ENCODE data around the gene RND2.
"Not testable (repeated sequence)": the region's sequence is repeated elsewhere in the genome, so short reads cannot be mapped to it uniquely, and the experiment has no call there.

RND2 gene, protein sequence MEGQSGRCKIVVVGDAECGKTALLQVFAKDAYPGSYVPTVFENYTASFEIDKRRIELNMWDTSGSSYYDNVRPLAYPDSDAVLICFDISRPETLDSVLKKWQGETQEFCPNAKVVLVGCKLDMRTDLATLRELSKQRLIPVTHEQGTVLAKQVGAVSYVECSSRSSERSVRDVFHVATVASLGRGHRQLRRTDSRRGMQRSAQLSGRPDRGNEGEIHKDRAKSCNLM

DNA sequence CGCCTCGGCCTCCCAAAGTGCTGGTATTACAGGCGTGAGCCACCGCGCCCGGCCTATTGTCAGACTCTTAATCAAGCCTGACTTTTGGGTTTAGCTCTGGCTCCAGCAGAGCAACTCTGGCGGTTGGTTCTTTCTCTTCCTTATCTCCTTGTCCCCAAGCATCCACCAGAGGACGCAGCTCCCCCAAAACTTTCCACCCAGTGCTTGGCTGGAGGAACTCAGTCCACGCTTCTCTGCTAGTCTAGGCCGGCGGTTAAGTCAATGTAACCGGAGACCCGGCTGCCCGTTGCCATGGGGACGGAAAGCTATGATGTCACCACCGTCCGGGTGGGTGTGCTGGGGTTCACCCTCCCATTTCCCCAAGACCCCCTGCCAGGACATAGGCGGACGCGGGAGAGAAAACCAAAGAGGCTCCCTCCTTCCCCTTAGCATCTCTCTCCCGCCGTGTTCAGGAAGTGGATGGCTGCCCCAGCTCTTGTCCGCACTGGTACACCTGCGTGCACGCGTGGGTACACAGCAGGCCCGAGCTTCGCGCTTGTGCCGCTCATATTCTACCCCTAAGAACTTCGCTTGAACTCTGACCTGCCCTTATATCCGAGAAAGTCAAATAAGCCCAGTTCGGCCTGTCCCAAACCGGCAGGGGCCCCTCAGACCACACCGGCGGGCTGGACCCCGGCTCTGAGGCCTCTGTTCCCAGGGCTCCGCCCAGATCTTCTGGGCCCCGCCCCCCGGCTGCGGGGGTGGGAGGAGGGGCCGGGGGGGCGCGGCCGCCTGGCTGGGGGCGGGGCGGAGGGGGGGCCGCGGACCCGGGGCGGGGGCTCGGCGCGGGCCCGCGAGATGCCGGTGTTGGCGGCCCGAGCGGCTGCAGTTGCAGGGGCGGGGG is at the start of gene RND2:
TSS of gene RND2 (plus strand) at position 825 of the 883 bp plus-strand sequence. CDS start 117 bp downstream, outside the sequence.
- DNase-seq (ENCODE audit: low read depth in 1 of 2, low spot score in 1 of 2), result peak; percentile 50 to 68

DNA sequence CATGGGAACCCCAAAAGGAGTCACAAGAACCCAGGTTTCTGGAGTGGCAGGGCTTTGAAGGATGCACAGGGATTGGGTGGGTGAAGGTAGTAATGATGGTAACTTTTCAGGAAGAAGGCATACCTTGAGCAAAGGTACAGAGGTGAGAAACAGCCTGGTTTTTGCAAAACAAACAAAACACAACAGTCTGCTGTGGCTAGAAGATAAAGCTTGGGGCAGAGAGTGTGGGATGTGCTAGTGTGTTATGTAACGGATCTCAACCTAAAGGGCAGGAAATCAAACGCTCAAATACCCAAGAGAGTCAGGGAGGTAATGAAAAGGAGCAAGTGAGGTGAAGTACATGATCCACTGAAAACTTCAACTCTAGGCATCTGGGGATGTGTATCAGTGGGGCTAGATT is 49.8 kb upstream of the RND2 start:
- no peak for DNase-seq (ENCODE audit: low read depth in 1 of 2, low spot score in 1 of 2)

DNA sequence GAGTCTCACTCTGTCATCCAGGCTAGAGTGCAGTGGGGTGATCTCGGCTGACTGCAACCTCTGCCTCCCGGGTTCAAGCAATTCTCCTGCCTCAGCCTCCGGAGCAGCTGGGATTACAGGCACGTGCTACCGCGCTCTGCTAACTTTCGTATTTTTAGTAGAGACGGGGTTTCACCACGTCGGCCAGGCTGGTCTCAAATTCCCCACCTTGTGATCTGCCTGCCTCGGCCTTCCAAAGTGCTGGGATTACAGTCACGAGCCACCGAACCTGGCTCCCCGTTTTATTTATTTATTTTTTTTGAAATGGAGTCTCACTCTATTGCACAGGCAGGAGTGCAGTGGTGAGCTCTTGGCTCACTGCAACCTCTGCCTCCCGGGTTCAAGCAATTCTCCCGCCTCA is 49.3 kb upstream of the RND2 start:
- DNase-seq (ENCODE audit: low read depth in 1 of 2, low spot score in 1 of 2), result not testable (repeated sequence)

DNA sequence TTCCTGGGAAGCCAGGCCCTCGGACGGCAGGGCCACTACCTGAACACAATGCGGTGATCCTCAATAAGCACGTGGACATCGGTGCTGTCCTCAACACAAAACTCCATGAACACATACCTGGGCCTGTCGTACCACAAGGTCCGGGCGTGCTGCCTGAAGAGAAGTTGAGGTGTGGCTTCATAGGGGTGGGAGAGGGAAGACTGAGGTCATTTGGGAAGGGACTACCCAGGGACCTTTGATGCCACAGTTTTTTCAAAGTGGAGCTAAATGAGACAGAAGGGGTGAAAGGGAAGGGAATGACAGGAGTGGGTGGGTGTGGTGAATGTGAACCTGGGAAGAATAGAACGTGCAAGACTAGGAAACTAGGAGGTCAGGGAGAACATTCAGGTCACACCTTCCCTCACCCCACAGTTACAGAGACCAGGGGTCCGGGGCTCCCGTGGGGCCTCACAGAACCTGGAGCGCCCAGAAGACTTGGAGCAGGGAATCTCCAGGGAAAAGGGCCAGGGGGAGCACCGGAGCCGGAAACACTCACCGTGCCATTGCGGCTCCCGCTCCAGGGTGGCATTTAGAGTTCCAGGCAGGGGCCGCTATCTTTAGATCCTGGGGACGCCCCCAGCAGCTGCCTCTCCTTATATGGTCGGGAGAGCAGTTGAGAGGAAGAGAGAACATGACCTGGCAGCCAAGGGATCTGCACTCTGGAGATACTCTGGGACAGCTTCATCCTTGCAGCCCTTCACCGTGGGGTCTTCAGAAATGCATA is 45.3 kb upstream of the RND2 start, which contains the start of gene PTGES3L:
TSS of gene PTGES3L (minus strand) at position 570 of the 763 bp plus-strand sequence. CDS start at position 543, 27 bp downstream.
- no peak for DNase-seq (ENCODE audit: low read depth in 1 of 2, low spot score in 1 of 2)

DNA sequence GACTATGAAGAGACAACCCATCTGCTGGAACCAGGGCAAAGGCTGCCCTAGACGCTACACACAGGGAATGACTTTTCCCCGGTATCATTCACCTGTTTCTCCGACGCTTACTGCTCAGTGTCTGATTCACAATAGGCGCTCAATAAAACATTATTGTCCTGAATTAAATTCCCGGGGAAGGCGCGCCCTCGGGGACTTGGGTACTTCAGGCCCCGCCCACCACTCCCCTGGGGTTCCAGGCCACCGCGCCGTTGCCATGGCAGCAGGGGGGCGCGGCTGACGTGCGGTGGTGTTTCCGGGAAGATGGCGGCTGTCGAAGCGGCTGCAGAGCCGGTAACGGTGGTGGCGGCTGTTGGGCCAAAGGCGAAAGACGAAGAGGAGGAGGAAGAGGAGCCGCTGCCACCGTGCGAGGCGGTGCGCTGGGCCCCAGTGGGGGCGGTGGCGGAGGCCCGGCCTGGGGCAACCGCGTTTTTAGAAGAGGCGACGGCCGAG is 44.7 kb upstream of the RND2 start, which contains the start of gene RUNDC1:
TSS of gene RUNDC1 (plus strand) at position 292 of the 492 bp plus-strand sequence. CDS start at position 304, 12 bp downstream.
- peak; percentile 87 to 90 for DNase-seq (ENCODE audit: low read depth in 1 of 2, low spot score in 1 of 2)

DNA sequence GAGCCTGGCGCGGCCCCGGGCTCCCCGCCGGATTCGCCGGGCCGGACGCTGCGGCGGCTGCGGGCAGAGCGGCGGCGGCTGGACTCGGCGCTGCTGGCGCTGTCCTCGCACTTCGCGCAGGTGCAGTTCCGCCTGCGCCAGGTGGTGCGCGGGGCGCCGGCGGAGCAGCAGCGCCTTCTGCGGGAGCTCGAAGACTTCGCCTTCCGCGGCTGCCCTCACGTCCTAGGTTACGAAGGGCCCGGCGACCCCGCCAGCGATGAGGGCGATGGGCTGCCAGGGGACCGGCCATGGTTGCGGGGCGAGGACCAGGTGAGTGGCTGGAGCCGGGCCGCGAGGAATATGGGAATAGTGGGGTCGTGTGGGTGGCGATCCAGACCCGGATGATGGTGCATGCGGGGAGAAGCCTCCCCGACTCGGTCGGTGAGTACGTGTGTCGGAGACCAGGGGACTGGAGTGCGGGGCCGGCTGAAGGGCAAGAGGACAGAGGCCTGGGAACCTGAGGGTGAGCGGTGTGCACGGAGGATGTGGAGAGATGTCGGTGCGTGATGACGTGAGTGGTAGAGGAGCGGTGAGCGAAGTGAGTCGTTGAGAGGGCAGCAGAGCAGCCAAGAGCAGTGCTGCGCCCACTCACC is 44.1 kb upstream of the RND2 start:
- peak in 1 of 2 donors; percentile 37 for DNase-seq (ENCODE audit: low read depth in 1 of 2, low spot score in 1 of 2)

DNA sequence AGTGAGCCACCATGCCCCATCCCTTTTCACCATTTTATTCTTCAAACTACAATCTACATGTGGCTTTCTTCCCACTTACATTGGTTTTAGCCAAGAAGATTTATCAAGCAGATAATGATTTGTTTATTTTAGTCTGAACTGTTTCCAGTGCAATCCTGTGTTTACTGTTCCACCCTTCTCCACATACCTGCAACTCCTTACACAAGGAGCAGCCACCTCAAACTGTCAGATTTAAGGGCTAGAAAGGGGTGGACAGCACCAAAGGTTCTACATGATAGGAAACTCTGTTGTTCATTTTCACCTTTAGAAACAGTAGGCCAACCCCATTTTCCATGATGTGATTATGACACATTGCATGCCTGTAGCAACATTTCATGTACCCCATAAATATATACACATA is 42.8 kb upstream of the RND2 start:
- DNase-seq (ENCODE audit: low read depth in 1 of 2, low spot score in 1 of 2), result no peak

DNA sequence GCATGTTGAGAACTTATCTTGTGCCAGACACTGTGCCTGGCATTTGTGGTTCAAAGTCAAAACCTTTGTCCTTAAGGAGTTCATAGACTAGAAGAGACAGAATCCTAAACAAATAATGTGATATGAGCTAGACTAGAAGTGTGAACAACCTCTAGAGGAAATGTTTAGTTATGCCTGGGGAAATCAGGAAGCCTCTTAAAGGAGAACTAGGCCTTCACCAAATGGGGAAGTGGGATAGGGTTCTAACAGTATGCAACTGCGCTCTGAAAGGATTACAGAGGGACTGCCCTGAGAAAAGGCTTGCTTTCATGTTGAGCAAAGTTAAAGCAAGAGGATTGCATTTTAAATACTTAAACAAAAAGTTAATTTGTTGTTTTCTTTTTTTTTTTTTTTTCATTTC is 39.8 kb upstream of the RND2 start:
- DNase-seq (ENCODE audit: low read depth in 1 of 2, low spot score in 1 of 2), result no peak

DNA sequence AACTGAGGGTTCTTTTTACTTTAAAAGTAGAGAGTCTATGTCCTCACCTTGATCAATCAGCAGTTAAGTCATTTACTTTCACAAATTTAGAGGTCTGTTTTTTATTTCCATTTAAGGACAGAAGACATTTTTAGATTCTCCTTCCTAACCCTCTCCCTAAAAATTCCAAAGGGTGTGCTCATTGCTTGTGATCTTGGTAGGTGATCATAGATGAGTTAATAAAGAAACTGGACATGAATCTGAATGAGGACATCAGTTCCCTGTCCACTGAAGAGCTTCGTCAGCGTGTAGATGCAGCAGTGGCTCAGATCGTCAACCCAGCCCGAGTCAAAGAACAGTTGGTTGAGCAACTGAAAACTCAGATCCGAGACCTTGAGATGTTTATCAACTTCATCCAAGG is 35.9 kb upstream of the RND2 start:
- no peak for DNase-seq (ENCODE audit: low read depth in 1 of 2, low spot score in 1 of 2)

DNA sequence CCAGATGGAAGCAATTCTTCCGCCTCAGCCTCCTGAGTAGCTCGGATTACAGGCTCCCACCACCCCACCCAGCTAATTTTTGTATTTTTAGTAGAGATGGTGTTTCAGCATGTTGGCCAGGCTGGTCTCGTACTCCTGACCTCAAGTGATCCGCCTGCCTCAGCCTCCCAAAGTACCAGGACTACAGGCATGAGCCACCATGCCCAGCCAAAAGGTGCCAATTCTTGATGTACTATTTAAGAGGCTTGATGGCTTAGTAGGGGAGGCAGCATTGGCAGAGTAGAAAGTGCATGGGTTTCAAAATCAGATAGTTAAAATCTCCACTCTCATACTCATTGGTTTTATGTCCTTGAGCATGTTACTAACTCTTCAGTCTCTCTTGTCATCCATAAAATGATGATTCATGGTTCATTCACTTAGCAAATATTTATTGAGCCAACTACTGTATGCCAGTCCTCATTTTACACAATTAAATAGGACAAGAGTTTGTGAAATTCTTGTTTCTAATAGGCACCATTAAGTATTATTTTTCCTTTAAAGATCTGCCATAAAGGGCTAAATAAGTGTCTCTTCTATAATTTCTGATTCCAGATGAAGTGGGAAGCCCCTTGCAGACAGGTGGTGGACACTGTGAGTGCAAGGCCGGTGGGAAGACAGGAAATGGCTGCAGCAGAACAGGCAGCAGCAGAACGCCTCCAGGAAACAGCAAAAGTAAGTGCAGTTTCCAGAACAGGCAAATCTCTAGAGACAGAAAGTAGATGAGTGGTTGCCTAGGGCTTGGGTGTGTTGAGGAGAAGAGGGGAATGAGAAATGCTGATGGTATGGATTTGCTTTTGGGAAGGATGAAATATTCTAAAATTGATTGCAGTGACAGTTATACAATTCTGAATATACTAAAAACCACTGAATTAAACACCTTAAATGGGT is 35.0 kb upstream of the RND2 start:
- no peak for DNase-seq (ENCODE audit: low read depth in 1 of 2, low spot score in 1 of 2)

DNA sequence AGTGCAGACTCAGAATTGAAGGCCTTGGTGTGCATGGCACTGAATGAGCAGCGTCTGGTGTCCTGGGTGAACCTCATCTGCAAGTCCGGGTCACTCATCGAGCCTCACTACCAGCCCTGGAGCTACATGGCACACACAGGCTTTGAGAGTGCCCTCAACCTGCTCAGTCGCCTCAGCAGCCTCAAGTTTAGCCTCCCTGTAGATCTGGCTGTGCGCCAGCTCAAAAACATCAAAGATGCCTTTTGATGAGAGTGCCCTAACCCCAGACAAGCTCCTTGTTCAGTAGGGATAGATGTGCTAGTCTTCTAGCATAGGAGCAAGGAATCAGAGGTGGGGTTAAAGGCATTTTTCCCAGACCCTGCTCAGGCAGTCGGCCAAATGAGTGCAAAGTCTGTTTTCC is 33.6 kb upstream of the RND2 start:
- no peak for DNase-seq (ENCODE audit: low read depth in 1 of 2, low spot score in 1 of 2)

DNA sequence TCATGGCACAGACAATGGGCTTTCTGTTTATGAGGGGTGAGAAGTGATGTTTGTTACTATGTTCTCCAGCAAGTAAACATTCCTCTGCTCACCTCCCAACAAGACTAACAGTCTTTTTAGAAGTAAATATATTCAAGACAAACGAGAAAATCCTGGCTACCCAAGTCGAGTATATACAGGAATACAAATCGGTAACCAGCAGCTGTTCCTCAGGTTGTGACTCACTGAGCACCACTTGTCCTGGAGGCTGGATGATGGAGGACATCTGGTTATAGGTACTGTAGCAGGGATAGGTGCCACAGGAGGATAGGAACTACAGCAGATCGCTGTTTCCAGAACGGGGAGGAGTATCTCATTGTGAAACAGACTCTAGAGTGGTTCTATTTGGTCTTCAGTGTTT is 32.2 kb upstream of the RND2 start:
- no peak for DNase-seq (ENCODE audit: low read depth in 1 of 2, low spot score in 1 of 2)

DNA sequence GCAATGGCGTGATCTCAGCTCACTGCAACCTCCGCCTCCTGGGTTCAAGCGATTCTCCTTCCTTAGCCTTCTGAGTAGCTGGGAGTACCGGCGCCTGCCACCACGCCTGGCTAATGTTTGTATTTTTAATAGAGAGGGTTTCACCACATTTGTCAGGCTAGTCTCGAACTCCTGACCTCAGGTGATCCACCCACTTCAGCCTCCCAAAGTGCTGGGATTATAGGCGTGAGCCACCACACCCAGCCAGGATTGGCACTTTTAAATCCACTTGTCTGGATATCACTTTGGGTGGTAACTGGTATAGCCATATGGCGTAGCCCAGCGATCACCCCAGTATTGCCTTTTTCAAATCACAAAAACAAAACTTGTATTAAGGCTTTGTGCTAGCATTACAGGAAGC is 31.1 kb upstream of the RND2 start:
- not testable (repeated sequence) for DNase-seq (ENCODE audit: low read depth in 1 of 2, low spot score in 1 of 2)

DNA sequence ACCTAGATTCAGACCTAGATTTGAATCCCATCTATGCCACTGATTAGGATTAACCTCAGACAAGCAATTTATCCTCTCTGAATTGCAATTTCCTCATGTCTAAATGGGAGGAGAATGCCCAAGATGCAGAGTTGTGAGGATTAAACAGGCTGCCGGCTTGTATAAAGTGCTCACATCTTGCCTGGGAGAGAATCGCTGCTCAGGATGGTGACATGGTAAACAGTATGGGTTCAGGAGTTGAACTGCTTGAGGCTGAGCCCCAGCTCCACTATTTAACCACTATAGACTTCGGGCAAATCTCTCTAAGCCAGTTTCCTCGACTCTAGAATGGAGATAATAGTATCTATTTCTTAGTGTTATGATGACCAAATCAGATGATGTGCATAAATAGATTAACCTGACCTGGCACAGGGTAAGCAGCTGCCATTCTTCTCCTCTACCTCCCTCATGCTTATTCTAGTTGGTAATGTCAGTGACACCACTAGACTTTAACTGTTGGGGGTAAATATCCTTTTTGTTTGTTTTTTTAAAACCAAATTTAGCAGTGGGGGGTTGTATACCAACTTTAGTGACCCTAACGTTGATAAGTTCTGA is 27.5 kb upstream of the RND2 start:
- no peak for DNase-seq (ENCODE audit: low read depth in 1 of 2, low spot score in 1 of 2)

DNA sequence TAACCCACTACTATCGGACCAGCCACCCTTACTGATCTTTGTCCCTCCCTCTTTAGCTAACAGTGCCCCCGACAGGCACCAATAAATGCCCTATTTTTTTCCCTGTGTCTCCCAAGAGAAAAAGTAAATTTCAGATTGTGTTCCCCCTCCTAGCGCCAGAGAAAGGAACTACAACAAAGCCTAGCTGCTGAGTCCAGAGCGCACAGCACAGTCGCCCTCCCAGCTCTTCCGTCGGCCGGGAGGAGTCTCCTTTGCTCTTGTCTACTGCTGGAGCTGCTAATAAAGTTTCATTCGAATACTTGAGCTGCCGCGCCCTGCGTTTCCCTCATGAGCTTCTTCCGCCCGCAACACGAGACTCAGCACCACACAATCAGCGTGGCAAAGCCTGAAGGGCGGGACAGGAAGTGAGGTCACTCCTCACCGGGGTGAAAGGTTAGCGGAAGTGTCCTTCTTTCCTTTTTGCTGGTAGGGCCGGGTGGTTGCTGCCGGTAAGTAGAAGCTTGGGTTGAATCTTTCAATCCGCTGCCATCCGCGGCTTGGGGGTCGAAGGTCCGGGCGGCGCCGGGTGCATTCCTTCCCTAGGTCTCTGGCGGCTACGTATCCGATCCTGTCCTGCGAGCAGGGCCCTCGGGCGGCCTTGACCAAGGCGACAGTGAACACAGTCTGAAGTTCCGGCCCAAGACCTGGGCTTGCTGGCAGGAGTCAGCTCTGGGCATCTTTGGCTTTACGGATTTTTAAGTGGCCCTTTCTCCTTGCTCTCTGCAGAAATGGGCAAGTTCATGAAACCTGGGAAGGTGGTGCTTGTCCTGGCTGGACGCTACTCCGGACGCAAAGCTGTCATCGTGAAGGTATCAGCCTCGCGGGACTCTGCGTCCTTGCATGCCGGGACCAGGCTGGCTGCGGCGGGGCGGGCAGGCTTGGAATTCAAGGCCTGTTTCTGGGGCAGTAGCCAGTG is 26.8 kb upstream of the RND2 start, which contains the start of gene RPL27:
TSS of gene RPL27 (plus strand) at position 436 of the 955 bp plus-strand sequence. CDS start at position 768, 332 bp downstream.
- DNase-seq (ENCODE audit: low read depth in 1 of 2, low spot score in 1 of 2), result peak; percentile 90 to 93

DNA sequence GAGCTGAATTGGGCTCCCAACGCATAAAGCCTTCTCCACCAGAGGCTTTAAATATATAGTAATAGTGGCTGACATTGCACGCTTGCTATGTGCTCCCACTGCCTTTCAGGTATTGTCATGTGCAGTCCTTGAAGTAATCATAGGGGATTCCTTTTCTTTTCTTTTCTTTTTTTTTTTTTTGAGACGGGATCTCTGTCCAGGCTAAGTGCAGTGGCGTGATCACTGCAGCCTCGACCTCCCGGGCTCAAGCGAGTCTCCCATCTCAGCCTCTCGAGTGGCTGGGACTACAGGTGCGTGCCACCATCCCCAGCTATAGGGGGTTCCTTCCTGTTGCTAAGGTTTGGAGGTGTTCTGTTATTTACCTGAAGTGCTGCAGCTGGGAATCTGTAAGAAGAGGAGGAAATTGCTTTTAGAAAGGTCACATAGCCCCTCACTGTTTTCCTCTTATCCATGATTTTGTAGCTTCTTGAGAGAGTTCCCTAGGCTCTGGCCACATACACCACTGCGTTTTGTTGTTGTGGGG is 26.0 kb upstream of the RND2 start:
- no peak for DNase-seq (ENCODE audit: low read depth in 1 of 2, low spot score in 1 of 2)

DNA sequence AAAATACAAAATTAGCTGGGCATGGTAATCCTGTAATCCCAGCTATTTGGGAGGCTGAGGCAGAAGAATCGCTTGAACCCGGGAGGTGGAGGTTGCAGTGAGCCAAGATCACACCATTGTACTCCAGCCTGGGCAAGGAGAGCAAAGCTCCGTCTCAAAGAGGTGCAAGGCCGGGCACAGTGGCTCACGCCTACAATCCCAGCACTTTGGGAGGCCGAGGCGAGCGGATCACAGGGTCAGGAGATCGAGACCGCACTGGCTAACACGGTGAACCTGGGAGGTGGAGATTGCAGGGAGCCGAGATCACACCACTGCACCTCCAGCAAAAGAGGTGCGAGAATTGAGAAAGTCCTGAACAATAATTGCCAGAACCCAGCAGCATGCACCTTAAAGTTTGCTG is 24.1 kb upstream of the RND2 start:
- not testable (repeated sequence) for DNase-seq (ENCODE audit: low read depth in 1 of 2, low spot score in 1 of 2)
